ENCODE data around the gene ZBTB8A. TPM values are rescaled to one million over a fixed set of nuclear protein-coding genes. Genes with fewer than 3 reads are reported as not detected.
"Not testable (repeated sequence)": the region's sequence is repeated elsewhere in the genome, so short reads cannot be mapped to it uniquely, and the experiment has no call there.

ZBTB8A gene
- total RNA-seq, 4 donors from 2014 or later: 8.1 to 14.9 (median 12.1) TPM

DNA sequence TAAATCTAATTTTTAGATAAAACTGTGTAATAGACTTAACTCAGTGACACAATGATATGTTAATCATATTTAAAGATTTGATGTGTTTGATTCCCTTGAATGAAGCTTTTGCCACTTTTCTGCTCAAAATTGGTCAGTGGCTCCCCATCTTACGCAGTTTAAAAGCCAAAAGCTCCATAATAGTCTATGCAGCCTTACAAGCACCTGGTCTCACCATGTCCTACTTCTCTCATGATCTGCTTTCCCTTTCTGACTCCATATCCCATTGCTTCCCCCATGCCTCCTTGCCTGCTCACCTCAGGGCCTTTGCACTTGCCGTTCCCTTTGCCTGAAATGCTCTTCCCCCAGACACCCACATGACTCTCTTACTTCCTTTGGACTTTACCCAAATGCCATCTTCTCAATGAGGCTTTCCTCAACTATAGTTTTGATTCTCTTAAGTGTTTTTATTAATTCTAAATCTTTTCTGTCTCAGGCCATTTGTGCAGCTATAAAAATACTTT, 1.9 kb downstream of the ZBTB8A start:
- Histone ChIP-seq H3K9me3 (no peaks in the 10 kb centered on the region), H3K4me1 (peaks cover 0 to 20% (median 6%) of the 10 kb centered on the region in 4 donors), H3K27ac (no peak overlapping the region), H3K4me3 (no peak overlapping the region), H3K36me3 (no peaks in the 10 kb centered on the region), H3K27me3 (no peaks in the 10 kb centered on the region)
- no peak for TF ChIP-seq EP300 (IDR thresholded peaks at IDR 0.05)
- TF ChIP-seq, protein P1, sequence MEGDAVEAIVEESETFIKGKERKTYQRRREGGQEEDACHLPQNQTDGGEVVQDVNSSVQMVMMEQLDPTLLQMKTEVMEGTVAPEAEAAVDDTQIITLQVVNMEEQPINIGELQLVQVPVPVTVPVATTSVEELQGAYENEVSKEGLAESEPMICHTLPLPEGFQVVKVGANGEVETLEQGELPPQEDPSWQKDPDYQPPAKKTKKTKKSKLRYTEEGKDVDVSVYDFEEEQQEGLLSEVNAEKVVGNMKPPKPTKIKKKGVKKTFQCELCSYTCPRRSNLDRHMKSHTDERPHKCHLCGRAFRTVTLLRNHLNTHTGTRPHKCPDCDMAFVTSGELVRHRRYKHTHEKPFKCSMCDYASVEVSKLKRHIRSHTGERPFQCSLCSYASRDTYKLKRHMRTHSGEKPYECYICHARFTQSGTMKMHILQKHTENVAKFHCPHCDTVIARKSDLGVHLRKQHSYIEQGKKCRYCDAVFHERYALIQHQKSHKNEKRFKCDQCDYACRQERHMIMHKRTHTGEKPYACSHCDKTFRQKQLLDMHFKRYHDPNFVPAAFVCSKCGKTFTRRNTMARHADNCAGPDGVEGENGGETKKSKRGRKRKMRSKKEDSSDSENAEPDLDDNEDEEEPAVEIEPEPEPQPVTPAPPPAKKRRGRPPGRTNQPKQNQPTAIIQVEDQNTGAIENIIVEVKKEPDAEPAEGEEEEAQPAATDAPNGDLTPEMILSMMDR (IDR thresholded peaks at IDR 0.05): no peak
- TF ChIP-seq POLR2A (IDR thresholded peaks at IDR 0.05): no peak
- 95 to 97% methylated on average over 2 of the region's 2 CpGs for WGBS, 2 donors
- DNase-seq (ENCODE audit: low spot score in 2 of 2): no peak

DNA sequence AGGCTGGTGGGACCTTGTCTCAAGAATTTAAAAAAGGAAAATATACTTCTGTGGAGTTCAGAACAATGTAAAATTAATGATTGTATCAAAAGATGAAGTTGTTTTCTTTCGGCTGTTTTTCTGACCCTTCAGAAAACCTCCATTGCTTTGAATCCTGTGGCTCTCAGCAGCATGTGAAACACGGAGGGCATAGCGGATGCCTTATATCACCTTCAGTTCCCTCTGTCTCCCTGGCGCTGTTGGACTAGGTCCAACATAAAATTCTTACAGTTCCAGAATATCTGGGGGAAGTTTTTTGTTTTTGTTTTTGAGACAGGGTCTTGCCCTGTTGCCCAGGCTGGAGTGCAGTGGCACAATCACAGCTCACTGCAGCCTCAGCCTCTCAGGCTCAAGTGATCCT, 7.4 kb downstream of the ZBTB8A start:
- WGBS, 2 donors: 77 to 78% methylated on average over 4 of the region's 4 CpGs
- DNase-seq (ENCODE audit: low spot score in 2 of 2): no peak
- TF ChIP-seq POLR2A (IDR thresholded peaks at IDR 0.05) (no peak), EP300 (IDR thresholded peaks at IDR 0.05) (no peak)
- TF ChIP-seq, protein P1 (IDR thresholded peaks at IDR 0.05): no peak

DNA sequence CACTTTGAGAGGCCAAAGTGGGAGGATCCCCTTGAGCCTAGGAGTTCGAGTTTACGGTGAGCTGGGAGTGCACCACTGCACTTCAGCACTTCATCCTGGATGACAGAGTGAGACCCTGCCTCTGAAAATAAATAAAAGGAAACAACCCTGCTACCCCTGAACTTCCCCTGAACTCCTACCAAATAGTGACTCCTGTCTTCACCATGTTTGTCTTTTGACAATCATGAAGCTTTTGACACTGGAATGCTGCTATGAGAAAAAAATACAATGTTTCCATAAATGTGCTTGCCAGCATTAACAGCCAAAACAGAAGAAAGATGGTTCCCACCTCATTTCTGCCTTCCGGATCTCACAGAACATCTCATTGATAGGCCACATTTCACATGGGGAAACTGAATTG, 10.4 kb downstream of the ZBTB8A start:
- Histone ChIP-seq H3K27me3 (no peaks in the 10 kb centered on the region), H3K4me3 (no peak overlapping the region), H3K36me3 (peaks cover 0 to 12% (median 0%) of the 10 kb centered on the region in 3 donors), H3K27ac (no peak overlapping the region), H3K9me3 (no peaks in the 10 kb centered on the region), H3K4me1 (no peaks in the 10 kb centered on the region)
- TF ChIP-seq, protein P1 (IDR thresholded peaks at IDR 0.05): no peak
- TF ChIP-seq POLR2A (IDR thresholded peaks at IDR 0.05): no peak
- no peak for DNase-seq (ENCODE audit: low spot score in 2 of 2)
- WGBS, 2 donors: 63 to 70% methylated on average over 3 of the region's 3 CpGs

More for the DNA sequence above, 7.4 kb downstream of the ZBTB8A start:
- no peaks in the 10 kb centered on the region for H3K27me3 ChIP-seq
- H3K36me3 ChIP-seq: no peaks in the 10 kb centered on the region
- no peak overlapping the region for H3K27ac ChIP-seq
- no peaks in the 10 kb centered on the region for H3K4me1 ChIP-seq
- H3K9me3 ChIP-seq: no peaks in the 10 kb centered on the region
- no peak overlapping the region for H3K4me3 ChIP-seq

DNA sequence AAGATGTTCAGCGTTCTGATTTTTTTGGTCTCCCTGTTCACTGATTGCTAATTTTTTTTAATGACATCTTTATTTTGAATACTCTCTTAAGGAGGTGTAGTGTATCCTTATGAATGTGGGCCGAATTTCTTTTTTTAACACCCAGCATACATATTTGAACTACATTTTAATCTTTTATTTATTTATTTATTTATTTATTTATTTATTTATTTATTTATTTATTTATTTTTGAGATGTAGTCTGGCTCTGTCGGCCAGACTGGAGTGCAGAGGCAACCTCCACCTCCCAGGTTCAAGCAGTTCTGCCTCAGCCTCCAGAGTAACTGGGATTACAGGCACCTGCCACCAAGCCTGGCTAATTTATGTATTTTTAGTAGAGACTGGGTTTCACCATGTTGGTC, 15.1 kb downstream of the ZBTB8A start:
- H3K36me3 ChIP-seq: peaks cover 0 to 43% (median 0%) of the 10 kb centered on the region in 3 donors
- no peaks in the 10 kb centered on the region for H3K27me3 ChIP-seq
- DNase-seq (ENCODE audit: low spot score in 2 of 2): no peak

DNA sequence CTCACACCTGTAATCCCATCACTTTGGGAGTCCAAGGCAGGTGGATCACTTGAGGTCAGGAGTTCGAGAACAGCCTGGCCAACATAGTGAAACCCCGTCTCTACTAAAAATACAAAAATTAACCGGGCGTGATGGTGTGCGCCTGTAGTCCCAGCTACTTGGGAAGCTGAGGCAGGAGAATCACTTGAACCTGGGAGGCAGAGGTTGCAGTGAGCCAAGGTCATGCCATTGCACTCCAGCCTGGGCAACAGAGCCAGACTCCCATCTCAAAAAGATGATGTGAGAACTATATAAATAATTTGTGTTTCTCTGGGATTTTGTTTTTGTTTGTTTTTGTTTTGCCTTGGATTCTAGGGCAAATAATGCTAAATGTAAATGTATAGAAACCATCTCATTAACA, 17.8 kb downstream of the ZBTB8A start:
- WGBS, 2 donors: 92 to 98% methylated on average over 5 of the region's 5 CpGs
- H3K27me3 ChIP-seq; H3K9me3 ChIP-seq; H3K27ac ChIP-seq; DNase-seq (ENCODE audit: low spot score in 2 of 2); H3K4me3 ChIP-seq; H3K4me1 ChIP-seq: not testable (repeated sequence)
- H3K36me3 ChIP-seq: peaks cover 0 to 65% (median 0%) of the 10 kb centered on the region in 3 donors

More for the DNA sequence above, 15.1 kb downstream of the ZBTB8A start:
- Histone ChIP-seq H3K4me1 (no peaks in the 10 kb centered on the region), H3K9me3 (no peaks in the 10 kb centered on the region), H3K27ac (no peak overlapping the region), H3K4me3 (no peak overlapping the region)
- TF ChIP-seq, protein P1 (IDR thresholded peaks at IDR 0.05): no peak
- TF ChIP-seq EP300 (IDR thresholded peaks at IDR 0.05) (no peak), POLR2A (IDR thresholded peaks at IDR 0.05) (no peak)
- WGBS, 2 donors: 92 to 94% methylated on average over 3 of the region's 3 CpGs

DNA sequence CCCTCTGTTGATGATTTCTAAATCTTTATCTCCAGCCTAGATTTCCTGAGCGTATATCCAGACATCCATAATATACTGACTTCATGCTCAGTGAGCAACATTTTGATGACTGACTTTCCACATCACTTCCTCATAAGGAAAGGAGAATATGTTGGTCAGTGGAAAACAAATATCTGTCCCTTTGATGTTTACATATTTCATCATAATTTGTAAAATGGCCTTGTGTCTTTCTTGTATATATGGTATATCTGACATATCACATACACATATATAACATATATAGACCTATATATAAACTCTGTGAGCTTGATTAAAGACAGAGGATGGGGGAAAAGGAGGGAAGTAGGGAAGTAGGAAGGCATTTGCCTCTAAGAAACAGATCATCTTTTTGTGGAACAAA, 18.6 kb downstream of the ZBTB8A start:
- no peak overlapping the region for H3K27ac ChIP-seq
- no peak for DNase-seq (ENCODE audit: low spot score in 2 of 2)
- H3K9me3 ChIP-seq: no peaks in the 10 kb centered on the region
- no peaks in the 10 kb centered on the region for H3K27me3 ChIP-seq
- H3K4me3 ChIP-seq: no peak overlapping the region
- TF ChIP-seq, protein P1 (IDR thresholded peaks at IDR 0.05): no peak
- TF ChIP-seq POLR2A (IDR thresholded peaks at IDR 0.05): no peak
- TF ChIP-seq EP300 (IDR thresholded peaks at IDR 0.05): no peak
- H3K4me1 ChIP-seq: no peaks in the 10 kb centered on the region
- H3K36me3 ChIP-seq: peaks cover 0 to 68% (median 0%) of the 10 kb centered on the region in 3 donors
- WGBS, 2 donors: 88 to 92% methylated on average over 1 of the region's 1 CpG
